Stimulated activated CD8-positive, alpha-beta memory T cell treated with anti-CD3 and anti-CD28 coated beads, Interleukin-12 subunit alpha, Interleukin-12 subunit beta, amount 100 ng/mL, for 1 hour (primary cell): Measurements from ENCODE around the gene DNMT3A.
A peak's percentile ranks its signal among the peaks of the same experiment; 100 is the strongest.
"Not testable (repeated sequence)": the region's sequence is repeated elsewhere in the genome, so short reads cannot be mapped to it uniquely, and the experiment has no call there.

ENCODE experiments used
- DNase-seq: peaks from one replicate; pipeline ENCODE4 v3.0.0-alpha.2; 2020; ENCODE audit warnings: low read depth

The DNMT3A gene

GRCh38 chr2:25283921-25284320 lies 57.8 kb downstream of the DNMT3A start:
- DNase-seq = no peak

- DNase-seq = no peak
These were observed 59.8 kb downstream of the DNMT3A start for GRCh38 chr2:25281941-25282340.

GRCh38 chr2:25281522-25281921 lies 60.2 kb downstream of the DNMT3A start:
- no peak for DNase-seq

GRCh38 chr2:25280051-25280687 lies 61.6 kb downstream of the DNMT3A start:
- no peak for DNase-seq

GRCh38 chr2:25279091-25279651 lies 62.6 kb downstream of the DNMT3A start:
- no peak for DNase-seq

- DNase-seq = peak; percentile 49
These were observed 64.9 kb downstream of the DNMT3A start for GRCh38 chr2:25276569-25277465.

GRCh38 chr2:25275575-25275965 lies 66.2 kb downstream of the DNMT3A start:
- DNase-seq = no peak

- peak; percentile 51 for DNase-seq
These were observed 66.7 kb downstream of the DNMT3A start for GRCh38 chr2:25274868-25275574.

GRCh38 chr2:25273985-25274535 lies 67.7 kb downstream of the DNMT3A start:
- no peak for DNase-seq

GRCh38 chr2:25272705-25273104 lies 69.0 kb downstream of the DNMT3A start:
- DNase-seq = not testable (repeated sequence)

- no peak for DNase-seq
These were observed 71.7 kb downstream of the DNMT3A start for GRCh38 chr2:25270061-25270460.

- no peak for DNase-seq
These were observed 72.5 kb downstream of the DNMT3A start for GRCh38 chr2:25269233-25269632.

GRCh38 chr2:25268139-25268538 lies 73.6 kb downstream of the DNMT3A start:
- no peak for DNase-seq

GRCh38 chr2:25266399-25266798 lies 75.3 kb downstream of the DNMT3A start:
- DNase-seq = no peak

- DNase-seq = no peak
These were observed 75.9 kb downstream of the DNMT3A start for GRCh38 chr2:25265802-25266201.

- no peak for DNase-seq
These were observed 76.7 kb downstream of the DNMT3A start for GRCh38 chr2:25265001-25265400.

GRCh38 chr2:25262288-25262687 lies 79.4 kb downstream of the DNMT3A start:
- no peak for DNase-seq

GRCh38 chr2:25259737-25260124 lies 82.0 kb downstream of the DNMT3A start:
- DNase-seq = no peak

GRCh38 chr2:25258847-25259736 lies 82.6 kb downstream of the DNMT3A start:
- DNase-seq = no peak

- no peak for DNase-seq
These were observed 83.5 kb downstream of the DNMT3A start for GRCh38 chr2:25257931-25258846.
